Activated CD8-positive, alpha-beta memory T cell treated with anti-CD3 and anti-CD28 coated beads, Interleukin-2, amount 10 ng/mL, durations not matched to agents 7 days and 5 days (primary cell): ENCODE measurements around the gene YWHAB. TPM values are rescaled to one million over a fixed set of nuclear protein-coding genes. Genes with fewer than 3 reads are reported as not detected.

Source experiments
- ATAC-seq: fragments of 150-1000 bp; cut with Tn5 transposase; one replicate; pipeline ENCODE4 v1.10.0; 2021; ENCODE audit warnings: moderate library complexity
- CTCF ChIA-PET: fragments of 350-600 bp; sonication (Branson Sonifier 250); formaldehyde crosslinking; loops from one replicate; lab custom pipeline; 2021; ENCODE audit warnings: antibody characterized with exemption; lab: Charles Lee
- DNase-seq: peaks from one replicate; pipeline ENCODE4 v3.0.0-alpha.2; 2020
- H3K27ac Mint-ChIP-seq: one replicate; pipeline ENCODE4 v1.8.0; 2021; ENCODE audit warnings: mild to moderate bottlenecking, mixed read lengths
- H3K27me3 Mint-ChIP-seq: one replicate; pipeline ENCODE4 v1.8.0; 2021; ENCODE audit warnings: mixed read lengths
- H3K36me3 Mint-ChIP-seq: one replicate; pipeline ENCODE4 v1.8.0; 2021; ENCODE audit warnings: mild to moderate bottlenecking, mixed read lengths
- H3K4me1 Mint-ChIP-seq: one replicate; pipeline ENCODE4 v1.8.0; 2021; ENCODE audit warnings: mixed read lengths
- H3K4me3 Mint-ChIP-seq: one replicate; pipeline ENCODE4 v1.8.0; 2021; ENCODE audit warnings: mild to moderate bottlenecking, moderate library complexity, mixed read lengths
- H3K9me3 Mint-ChIP-seq: one replicate; pipeline ENCODE4 v1.8.0; 2022; ENCODE audit warnings: low read depth, mixed read lengths
- total RNA-seq, 2 experiments: library from RNA; stranded (reverse); gene quantifications; one replicate each; pipeline ENCODE4 v1.2.3, GENCODE V29; 2021

The YWHAB gene
- total RNA-seq, 2 experiments from 2014 or later = 198 to 252 TPM

GRCh38 chr20:44952731-44953130, 67.2 kb downstream of the YWHAB start:
- H3K36me3 Mint-ChIP-seq = peaks cover 61% of the 10 kb centered on the region
- no peak overlapping the region for H3K4me3 Mint-ChIP-seq
- no peaks in the 10 kb centered on the region for H3K9me3 Mint-ChIP-seq
- peaks cover 11% of the 10 kb centered on the region for H3K4me1 Mint-ChIP-seq
- DNase-seq (no peak), ATAC-seq (no peak)
- CTCF ChIA-PET = interaction anchor here (1.4 to 2.6 kb wide), 2 partner anchors 13 to 159 kb away, joined by 3 to 6 read pairs; partner anchors contain the start of gene STK4
- no peaks in the 10 kb centered on the region for H3K27me3 Mint-ChIP-seq
- H3K27ac Mint-ChIP-seq = peak overlapping the region; percentile 1

GRCh38 chr20:44954211-44954610, 68.7 kb downstream of the YWHAB start:
- Mint-ChIP-seq H3K4me1 (peaks cover 25% of the 10 kb centered on the region), H3K27me3 (no peaks in the 10 kb centered on the region), H3K36me3 (peaks cover 64% of the 10 kb centered on the region), H3K4me3 (no peak overlapping the region), H3K9me3 (no peaks in the 10 kb centered on the region), H3K27ac (no peak overlapping the region)
- CTCF ChIA-PET = interaction anchor here (1.4 kb wide), 1 partner anchor 158 kb away, joined by 3 read pairs; no protein-coding TSS in a partner anchor
- ATAC-seq (no peak), DNase-seq (no peak)

- Mint-ChIP-seq H3K4me1 (peaks cover 31% of the 10 kb centered on the region), H3K4me3 (no peak overlapping the region), H3K9me3 (no peaks in the 10 kb centered on the region), H3K27ac (no peak overlapping the region), H3K36me3 (peaks cover 62% of the 10 kb centered on the region), H3K27me3 (no peaks in the 10 kb centered on the region)
- ATAC-seq = no peak
- DNase-seq = no peak
- CTCF ChIA-PET = no interaction called here
Measured at GRCh38 chr20:44955270-44955669, 69.8 kb downstream of the YWHAB start.

GRCh38 chr20:44956410-44956809, 70.9 kb downstream of the YWHAB start:
- no peak overlapping the region for H3K4me3 Mint-ChIP-seq
- peaks cover 56% of the 10 kb centered on the region for H3K36me3 Mint-ChIP-seq
- no peak overlapping the region for H3K27ac Mint-ChIP-seq
- no peaks in the 10 kb centered on the region for H3K27me3 Mint-ChIP-seq
- CTCF ChIA-PET = interaction anchor here (0.6 kb wide), 1 partner anchor 330 kb away, joined by 3 read pairs; no protein-coding TSS in a partner anchor
- H3K9me3 Mint-ChIP-seq = no peaks in the 10 kb centered on the region
- DNase-seq = no peak
- peaks cover 41% of the 10 kb centered on the region for H3K4me1 Mint-ChIP-seq
- ATAC-seq = no peak

Other genes with a start within 250 kb of the YWHAB start
- gene ADA, start 234.0 kb upstream of the YWHAB start, total RNA-seq = 100 to 1,000 TPM in 1 of 2 experiments, 10 to 100 TPM in 1; 81.4 to 114 TPM
- gene CCN5, start 170.3 kb upstream of the YWHAB start, total RNA-seq = not detected
- not detected for gene KCNK15, start 139.8 kb upstream of the YWHAB start, total RNA-seq
- gene RIMS4, start 75.2 kb upstream of the YWHAB start, total RNA-seq = not detected
- 100 to 1,000 TPM; 113 to 126 TPM for gene PABPC1L, start 24.4 kb downstream of the YWHAB start, total RNA-seq
- gene TOMM34, start 74.7 kb downstream of the YWHAB start, total RNA-seq = 10 to 100 TPM; 22.3 to 31.2 TPM
- 100 to 1,000 TPM; 151 to 170 TPM for gene STK4, start 80.8 kb downstream of the YWHAB start, total RNA-seq
- under 1 TPM; 0.18 to 0.49 TPM for gene KCNS1, start 215.4 kb downstream of the YWHAB start, total RNA-seq
- gene WFDC5, start 229.5 kb downstream of the YWHAB start, total RNA-seq = not detected
- gene WFDC12, start 238.8 kb downstream of the YWHAB start, total RNA-seq = not detected